Activated gamma-delta T cell (primary cell): Measurements from ENCODE around the gene INMT.

ENCODE experiments used
- DNase-seq: peaks from one replicate; lab custom pipeline; 2025; lab: John Stamatoyannopoulos, UW

The INMT gene

GRCh38 chr7:30787486-30787885 lies 35.6 kb downstream of the INMT start:
- no peak for DNase-seq

DNA sequence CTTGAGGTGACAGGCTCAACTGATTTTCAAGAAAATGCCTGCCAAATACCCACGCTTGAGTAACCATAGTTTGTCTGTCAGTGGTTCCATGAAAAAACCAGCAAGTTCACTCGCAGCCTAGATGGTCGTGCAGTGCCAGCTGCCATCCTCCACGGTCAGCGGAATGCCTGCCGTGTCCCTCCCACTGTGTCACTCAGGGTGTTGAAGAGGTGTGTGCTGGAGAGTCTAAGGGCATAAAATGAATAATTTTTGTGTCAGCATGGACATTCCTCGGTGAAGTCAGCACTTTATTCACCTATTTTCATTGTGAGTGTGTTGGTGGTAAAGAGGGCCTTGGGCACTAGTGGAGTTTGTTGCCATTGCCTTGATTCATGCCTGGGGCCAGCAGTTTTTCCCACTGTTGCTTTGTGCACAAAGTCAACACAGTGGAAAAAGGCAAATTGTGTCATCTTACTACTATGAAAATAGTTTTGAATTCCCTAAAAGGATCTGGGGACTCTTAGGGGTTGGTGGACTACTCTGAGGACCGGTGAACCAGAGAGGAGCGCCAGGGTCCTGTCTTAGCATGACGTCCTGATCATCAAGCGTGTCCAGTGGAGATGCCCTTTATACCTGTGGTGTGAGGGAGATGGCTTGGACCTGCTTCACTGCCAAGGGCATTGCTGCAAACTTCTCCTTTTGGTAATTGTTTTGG lies 36.9 kb downstream of the INMT start:
- DNase-seq = no peak

DNA sequence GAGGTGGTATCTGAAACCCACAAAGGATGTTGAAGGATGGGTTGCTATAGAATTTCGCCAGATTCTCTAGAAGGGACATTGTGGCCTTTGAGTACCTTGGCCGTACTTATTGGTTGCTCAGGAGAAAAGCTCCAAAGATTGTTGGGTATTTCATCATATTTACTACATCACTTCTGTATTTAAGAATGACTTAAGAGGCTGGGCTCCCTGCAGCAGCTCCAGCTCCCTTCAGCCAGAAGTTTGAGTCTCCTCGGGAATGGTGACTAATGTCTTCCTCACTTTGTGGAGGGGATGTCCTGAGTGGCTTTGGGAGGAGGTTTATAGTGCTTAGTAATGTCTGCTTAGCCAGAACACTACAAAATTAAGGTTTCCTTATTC lies 37.4 kb downstream of the INMT start:
- no peak for DNase-seq

GRCh38 chr7:30790356-30790755 lies 38.4 kb downstream of the INMT start:
- DNase-seq = no peak

GRCh38 chr7:30791114-30791513 lies 39.2 kb downstream of the INMT start:
- DNase-seq = no peak

GRCh38 chr7:30795161-30795948 lies 43.4 kb downstream of the INMT start:
- no peak for DNase-seq

GRCh38 chr7:30796105-30796869 lies 44.4 kb downstream of the INMT start:
- DNase-seq = no peak

DNA sequence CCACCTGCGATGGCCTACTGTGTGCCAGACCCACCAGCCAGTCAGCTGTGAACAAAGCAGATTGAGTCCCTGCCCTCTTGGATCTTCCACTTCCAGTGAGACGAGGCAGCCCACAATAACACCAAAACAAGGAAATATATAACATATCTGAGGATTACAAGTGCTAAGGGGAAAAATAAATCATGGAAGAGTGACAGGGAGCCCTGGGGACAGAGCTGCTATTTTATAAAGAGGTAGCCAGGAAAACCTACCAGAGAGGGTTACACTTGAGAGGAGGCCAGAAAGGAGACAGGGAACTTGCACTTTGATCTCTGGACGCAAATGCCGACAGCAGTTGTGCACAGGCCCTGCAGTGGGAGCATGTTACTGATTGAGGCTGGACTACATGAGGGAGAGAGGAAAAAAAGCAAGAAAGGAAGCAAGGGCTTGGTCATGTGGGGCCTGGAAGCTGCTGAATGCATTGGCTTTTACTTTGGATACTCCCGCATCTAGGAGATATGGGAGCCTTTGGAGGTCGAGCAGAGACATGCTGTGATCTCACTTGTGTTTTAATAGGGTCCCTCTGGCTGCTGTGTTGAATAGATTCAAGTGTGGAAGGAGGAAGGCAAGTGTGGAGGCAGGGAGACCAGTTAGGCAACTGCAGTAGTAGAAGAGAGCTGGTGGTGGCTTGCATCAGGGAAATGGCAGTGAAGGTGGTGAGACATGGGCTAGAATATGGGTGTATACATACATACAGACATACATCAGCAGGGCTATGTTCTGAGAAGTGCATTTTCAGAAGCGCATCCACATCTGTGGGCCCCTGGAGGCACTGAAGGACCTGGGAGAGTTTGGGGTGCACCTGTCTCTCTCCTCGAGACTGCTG lies 45.5 kb downstream of the INMT start:
- DNase-seq = no peak

DNA sequence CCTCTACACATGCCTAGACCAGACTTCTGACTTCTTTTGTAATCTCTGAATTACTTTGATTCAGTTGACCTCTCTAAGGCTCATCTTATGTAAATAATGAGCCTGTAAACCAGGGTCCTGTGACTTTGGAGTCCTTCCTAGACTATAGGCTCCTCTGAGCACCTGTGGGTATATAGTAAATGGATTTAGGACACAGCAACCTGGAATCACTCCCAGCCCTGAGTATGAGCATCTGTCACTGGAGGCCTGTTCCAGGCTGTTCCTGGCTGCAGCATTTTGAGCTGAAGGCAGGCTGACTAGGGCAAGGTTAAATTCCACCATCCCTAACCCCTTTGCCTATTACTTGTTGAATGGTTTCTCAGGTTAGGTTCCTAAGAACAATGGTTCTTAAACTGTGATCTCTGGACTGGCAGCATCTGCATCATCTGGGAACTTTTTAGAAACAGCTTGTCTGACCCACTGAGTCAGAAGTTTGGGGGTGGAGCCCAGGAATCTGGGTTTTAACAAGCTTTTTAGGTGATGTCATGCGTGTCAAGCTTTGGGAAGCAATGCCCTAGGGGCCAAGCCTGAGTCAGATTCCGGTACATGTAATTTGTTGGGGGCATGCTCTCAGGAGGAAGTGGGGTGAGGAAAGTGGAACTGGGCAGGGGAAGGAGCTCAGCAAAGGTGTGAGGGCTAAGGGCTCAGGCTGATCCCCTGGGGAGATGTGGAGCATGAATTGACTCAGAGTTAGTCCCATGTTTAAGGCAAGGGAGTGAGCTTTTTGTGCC lies 47.5 kb downstream of the INMT start:
- no peak for DNase-seq

GRCh38 chr7:30799976-30800661 lies 48.2 kb downstream of the INMT start:
- no peak for DNase-seq

DNA sequence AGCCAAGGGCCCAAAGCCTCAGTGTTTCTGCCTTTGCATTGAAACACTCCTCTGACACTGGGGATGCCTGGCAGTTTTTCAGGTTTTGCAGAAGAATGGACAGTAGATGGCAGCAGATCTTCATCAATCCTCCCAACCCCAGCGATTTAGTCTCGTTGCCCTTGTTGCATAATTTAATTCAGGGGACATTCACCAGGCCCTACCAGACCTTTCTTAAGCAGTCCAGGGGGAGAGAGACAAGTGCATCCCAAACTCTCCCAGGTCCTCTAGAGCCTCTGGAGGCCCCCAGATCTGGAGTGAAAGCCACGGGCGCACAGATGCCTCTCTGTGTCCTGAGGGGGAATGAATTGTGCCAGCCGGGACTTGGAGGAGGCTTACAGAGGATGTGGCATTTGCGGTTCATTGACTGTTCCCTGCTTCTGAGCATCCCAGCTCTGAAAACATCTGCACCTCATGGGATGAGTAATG lies 48.9 kb downstream of the INMT start:
- no peak for DNase-seq

GRCh38 chr7:30802812-30803211 lies 50.9 kb downstream of the INMT start:
- DNase-seq = no peak

GRCh38 chr7:30804078-30804661 lies 52.2 kb downstream of the INMT start:
- no peak for DNase-seq

DNA sequence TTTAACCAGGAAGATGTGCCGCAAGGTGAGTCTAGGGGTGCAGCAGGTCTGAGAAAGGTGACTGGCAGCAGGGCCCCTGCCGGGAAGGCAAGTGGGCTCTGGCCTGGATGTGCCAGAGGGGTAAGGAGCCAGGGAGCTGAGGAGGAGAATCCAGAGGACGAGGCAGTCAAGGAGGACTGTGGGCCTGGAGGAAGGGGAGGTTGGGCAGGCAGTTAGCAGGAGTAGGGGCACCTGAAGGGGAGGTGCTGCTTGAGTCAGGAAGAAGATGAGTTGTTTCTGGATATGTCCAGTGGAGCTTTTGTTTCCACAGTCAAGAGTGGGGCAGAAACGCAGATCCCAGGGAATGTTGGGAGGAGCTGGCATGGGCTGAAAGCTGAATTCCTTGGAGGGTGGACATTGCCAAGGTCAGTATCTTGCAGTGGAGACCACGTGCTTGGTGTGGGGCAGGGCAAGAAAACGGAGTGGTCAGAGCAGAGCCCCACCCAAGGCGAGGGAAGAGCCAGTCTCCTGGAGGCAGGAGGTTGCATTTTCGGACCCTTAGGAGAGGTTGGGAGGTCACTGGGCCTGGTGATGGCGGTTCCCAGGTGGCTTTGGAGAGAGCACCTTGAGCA lies 53.3 kb downstream of the INMT start:
- no peak for DNase-seq

DNA sequence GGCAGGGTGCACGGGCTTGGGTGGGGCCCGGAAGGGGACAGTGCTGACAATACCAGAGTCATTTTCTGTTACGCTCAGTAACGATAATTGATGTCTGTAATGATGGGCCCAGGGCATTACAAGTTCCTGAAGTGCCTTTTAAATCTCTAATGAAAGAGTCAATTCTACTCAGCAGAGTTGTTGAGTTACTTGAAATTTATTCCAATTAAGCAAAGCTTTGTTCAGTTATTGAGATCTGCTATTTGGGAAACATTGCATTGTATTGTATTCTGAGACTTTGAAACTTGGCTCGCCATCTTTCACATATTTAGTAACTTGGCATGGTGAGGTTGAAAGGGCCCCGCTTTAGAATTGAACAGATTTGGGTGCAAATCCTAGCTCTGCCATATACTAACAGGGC lies 54.0 kb downstream of the INMT start:
- DNase-seq = no peak
